Kasumi-1 (cell line): Measurements from ENCODE around the gene TOLLIP.

Experiments used
- DNase-seq, 2 experiments: peaks; one replicate each; lab custom pipeline; 2025; lab: John Stamatoyannopoulos, UW

Gene TOLLIP

GRCh38 chr11:1231396-1232020 lies 77.9 kb downstream of the TOLLIP start:
- DNase-seq = no peak

GRCh38 chr11:1230456-1231395 lies 78.7 kb downstream of the TOLLIP start:
- no peak for DNase-seq

DNA sequence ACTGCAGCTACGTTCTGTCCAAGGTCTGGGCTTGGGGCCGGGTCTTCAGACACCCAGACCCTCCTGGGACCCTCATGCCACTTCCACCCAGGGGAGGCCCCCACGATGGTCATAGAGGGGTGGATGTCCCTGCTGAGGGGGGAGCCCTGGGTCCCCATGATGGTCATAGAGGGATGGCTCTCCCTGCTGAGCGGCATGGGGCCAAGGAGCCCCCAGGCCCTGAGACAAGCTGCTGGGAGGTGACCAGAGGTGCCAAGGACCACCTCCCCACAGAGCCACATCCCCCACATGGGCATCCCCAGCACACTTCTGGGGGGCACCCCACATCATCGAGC lies 79.3 kb downstream of the TOLLIP start:
- DNase-seq = no peak

GRCh38 chr11:1229471-1230120 lies 79.8 kb downstream of the TOLLIP start:
- DNase-seq = no peak

- no peak for DNase-seq
These were observed 80.4 kb downstream of the TOLLIP start for GRCh38 chr11:1228921-1229451.

DNA sequence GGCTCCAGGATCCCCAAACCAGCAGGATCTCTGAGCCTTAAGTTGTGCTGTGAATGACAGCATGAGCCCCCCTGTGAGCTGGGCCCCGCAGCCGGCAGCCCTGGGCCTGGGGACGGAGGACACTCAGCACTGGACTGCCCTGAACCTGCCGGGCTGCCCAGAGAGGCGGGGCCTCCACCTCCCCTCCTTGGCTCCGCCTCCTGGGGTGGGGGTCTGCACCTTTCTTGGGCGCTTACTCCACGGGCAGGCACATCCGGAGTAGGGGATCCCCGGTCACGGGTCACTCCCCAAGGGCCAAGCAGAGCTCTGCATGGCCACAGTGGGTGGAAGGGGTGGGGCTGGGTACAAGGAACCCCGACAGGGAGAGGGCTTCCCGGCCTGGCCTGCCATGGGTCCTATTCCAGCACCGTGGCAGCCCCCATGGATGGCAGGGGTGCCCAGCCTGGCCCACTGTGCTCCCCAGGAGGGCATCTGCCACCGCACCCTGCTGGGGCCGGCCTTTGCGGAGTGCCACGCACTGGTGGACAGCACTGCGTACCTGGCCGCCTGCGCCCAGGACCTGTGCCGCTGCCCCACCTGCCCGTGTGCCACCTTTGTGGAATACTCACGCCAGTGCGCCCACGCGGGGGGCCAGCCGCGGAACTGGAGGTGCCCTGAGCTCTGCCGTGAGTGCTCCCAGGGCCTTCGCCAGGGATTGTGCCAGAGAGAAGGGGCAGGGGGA lies 81.2 kb downstream of the TOLLIP start:
- DNase-seq = no peak

- DNase-seq = no peak
These were observed 81.8 kb downstream of the TOLLIP start for GRCh38 chr11:1227551-1228100.

GRCh38 chr11:1226986-1227550 lies 82.4 kb downstream of the TOLLIP start:
- no peak for DNase-seq

DNA sequence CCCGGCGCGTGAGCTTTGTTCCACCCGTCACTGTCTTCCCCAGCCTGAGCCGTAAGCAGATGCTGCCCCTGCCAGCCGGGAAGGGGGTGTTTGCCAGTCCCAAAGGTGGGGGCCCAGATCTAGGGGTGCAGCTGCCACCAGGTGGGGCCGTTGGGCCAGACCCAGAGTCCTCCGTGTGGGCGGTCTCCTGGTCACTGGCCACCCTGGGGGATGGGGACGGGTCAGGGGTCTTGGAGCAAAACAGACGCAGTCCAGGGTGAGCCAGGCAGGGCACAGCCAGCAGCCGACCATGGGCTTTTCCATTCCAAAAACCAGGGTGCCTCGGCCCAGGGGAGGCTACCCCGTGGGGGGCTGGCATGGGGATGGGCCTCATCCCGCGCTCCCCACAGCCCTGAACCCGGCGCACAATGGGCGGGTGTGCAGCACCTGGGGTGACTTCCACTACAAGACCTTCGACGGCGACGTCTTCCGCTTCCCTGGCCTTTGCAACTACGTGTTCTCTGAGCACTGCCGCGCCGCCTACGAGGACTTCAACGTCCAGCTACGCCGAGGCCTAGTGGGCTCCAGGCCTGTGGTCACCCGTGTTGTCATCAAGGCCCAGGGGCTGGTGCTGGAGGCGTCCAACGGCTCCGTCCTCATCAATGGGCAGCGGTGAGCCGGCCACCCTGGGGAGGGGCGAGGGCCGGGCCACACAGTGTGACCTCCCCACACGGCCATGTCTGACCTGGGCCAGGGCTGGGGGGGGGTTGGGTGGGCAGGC lies 83.0 kb downstream of the TOLLIP start:
- DNase-seq = no peak

GRCh38 chr11:1225386-1226225 lies 83.8 kb downstream of the TOLLIP start:
- DNase-seq = no peak

DNA sequence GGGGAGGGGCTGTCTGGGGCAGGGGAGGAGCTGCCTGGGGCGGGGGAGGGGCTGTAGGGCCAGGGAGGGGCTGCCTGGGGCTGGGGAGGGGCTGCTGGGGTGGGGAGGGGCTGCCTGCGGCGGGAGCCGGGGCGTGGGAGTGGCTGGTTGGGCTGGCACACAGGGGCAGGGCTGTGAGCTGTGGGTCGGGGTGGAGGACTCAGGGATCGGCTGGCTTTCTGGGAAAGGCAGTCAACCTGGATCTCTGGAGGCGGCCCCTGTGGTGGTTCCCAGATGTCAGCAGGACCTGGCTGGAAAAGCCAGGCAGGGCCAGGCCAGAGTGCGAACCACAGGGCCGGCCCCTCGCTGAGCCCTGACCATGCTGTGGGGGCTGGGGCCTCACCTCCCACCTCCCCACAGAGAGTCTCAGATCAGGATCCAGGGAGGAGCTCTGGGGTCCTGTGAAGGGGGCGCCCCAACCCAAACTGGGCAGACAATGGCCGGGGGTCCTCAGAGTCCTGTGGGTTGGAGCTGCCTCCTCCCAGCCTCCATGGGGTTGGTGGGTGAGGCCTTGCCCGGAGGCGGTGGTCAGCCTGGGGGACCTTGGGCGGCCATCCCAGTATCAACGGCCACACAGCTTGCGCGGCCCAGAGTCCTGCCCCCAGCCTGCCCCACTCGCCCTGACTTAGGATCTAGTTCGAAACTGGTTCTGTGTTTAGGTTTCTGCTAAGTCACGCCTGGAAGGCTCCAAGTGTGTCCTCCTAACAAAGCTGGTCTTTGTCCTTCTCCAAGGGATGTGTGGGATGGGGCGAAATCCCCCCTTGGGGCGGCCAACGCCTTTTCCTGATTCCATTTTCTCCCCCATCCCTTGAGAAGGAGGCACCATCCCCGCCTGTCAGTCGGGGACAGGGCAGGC lies 84.7 kb downstream of the TOLLIP start:
- DNase-seq = no peak
